Diencephalon (tissue), 1 donor: ENCODE measurements around the gene LRRIQ4. TPM values are rescaled to one million over a fixed set of nuclear protein-coding genes. Genes with fewer than 3 reads are reported as not detected.

Experiments used
- total RNA-seq: library from RNA; depleted of rRNA; stranded (reverse); fragments of >200 nt; gene quantifications from one replicate; pipeline ENCODE4 v1.2.3, GENCODE V29; 2014

LRRIQ4 gene
- 1.6 TPM for total RNA-seq

DNA sequence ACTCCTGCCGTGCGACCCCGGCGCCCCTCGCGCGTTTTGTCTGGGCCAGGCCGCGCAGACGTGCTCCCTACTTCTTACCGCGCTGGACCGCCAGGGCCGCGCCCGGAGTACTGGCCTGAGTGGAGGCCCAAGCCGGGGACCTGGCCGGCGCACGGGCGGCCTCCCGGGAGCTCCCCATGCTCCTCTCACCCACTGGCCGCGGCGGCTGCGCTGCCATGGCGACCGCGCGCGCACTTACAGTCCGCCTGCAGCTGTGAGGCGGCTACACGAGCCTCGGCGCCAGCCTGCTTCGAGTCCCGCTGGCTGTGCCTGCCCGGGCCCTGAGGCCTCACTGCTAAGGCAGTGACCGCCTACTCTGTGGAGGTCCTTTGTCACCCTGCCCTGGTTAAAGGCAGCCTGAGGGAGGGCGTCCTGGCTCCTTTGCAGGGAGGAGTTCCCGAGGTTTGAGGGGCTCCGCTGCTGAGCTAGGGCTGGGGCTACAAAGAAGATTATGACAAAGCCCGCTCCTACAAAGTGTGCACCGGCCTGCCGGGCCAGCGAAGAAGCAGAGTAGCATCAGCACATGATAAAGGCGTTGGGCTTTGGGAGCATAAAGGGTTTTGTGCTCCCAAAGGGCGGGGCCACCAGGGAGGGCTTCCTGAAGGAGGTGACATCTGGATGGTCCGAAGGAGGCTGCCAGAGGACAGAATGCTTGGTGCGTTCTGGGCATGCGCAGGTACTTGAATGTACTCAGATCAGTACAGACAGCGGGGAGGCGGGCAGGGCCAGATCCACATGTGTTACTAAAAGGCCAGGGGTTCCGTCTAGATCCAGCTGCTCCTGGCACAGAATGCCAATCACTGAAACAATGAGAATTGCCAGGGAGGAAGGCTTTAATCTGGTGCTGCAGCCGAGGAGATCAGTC is at the start of gene LRRIQ4, which contains the start of gene LRRC34:
Gene LRRIQ4 (plus strand): TSS at position 539 of the 904 bp plus-strand sequence. CDS start 9,052 bp downstream, outside the sequence.
Gene LRRC34 (minus strand): TSS at position 573 of the 904 bp plus-strand sequence. CDS start 356 bp downstream, at position 217.

DNA sequence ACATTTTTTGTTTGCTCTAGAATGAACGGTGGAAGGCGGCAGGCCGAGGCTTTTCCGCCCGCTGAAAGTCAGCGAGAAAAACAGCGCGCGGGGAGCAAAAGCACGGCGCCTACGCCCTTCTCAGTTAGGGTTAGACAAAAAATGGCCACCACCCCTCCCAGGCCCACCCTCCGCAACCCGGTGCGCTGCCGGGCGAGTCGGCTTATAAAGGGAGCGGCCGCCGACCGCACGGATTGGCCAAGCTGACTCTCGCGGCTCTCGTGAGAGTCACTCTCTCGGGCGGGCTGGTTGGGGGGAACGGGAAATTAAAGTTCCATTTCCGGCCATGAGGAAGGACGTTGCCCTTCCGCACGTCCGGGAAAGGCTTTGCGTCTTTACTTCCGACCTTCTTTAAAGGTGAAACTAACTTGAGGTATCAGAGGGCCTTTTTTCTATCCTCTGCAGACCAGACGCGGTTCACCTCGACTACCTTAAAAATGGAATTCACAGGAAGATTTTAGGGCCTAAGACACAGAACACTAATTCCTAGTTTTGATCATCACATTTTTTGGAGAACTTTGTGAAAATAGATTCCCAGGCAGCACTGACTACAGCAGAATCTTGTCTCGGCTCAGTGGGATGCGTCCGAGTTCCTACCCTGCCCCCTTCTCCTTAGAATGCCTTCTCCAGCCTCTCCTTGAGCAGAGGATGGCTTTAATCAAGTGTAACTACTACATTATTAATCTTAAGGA is 47.6 kb upstream of the LRRIQ4 start, which contains the start of gene TERC:
Gene TERC (minus strand): TSS at position 179 of the 731 bp plus-strand sequence.

GRCh38 chr3:169769287-169770181 is 43.1 kb upstream of the LRRIQ4 start, which contains the start of gene ACTRT3:
TSS of gene ACTRT3 (minus strand) at chr3:169769561. CDS start at chr3:169769520, 41 bp downstream.

DNA sequence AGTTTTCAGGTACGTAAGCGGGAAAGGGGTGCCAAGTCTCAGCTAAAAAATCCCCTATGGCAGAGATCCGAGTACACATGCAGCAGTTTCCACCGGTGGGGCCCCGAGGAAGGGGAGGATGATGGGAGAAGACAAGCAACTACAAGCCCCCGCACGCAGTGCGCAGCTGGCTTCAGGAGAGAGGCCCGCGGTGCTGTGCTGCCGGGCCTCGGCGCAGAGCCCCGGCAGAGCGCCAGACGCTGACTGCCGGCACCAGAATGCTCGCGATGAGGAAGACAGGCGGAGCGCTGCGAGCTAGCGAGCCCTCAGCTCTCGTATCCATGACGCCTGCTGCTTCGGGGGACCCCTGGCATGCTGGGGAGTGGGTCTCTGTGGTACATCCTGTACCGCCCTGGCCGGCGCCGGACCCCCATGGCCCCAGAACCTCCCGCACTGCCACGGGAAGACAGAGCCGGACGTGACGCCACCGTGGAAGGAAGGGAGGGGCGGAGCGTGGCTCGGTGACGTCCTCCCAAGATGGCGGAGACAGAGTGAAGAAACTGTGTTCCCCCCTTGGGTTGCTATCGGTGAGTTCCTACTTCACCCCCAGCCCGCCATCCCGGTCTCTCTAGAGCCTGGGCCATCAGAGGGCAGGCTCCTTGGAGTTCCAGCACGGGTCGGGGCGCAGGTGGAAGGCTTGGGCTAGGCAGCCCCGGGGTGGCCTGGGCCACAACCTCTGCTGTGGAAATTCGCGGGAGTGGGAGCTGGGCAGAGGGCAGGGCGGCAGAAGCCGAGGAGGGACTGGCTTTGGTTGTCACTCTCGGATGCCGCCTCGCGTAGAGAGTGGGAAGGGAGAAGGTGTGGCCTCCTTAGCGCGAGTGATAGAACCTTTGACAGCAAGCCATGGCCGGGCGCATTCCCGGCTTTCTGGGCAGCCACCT is 39.5 kb upstream of the LRRIQ4 start, which contains the start of gene MYNN:
Gene MYNN (plus strand): TSS at position 500 of the 920 bp plus-strand sequence. CDS start 900 bp downstream, outside the sequence.

GRCh38 chr3:169869484-169870220 is 57.0 kb downstream of the LRRIQ4 start, which contains the start of gene LRRC31:
TSS of gene LRRC31 (minus strand) at chr3:169869935. CDS start at chr3:169869807, 128 bp downstream.

Other genes starting within 250 kb of the LRRIQ4 start
- 8.3 TPM for gene MECOM, start 149.2 kb upstream of the LRRIQ4 start, total RNA-seq
- gene TERC, start 47.8 kb upstream of the LRRIQ4 start, total RNA-seq = 71.0 TPM
- gene ACTRT3, start 43.3 kb upstream of the LRRIQ4 start, total RNA-seq = 9.2 TPM
- 35.8 TPM for gene MYNN, start 39.5 kb upstream of the LRRIQ4 start, total RNA-seq
- 24.5 TPM for gene LRRC34, start within 50 bp of the LRRIQ4 start, total RNA-seq
- not detected for gene LRRC31, start 57.1 kb downstream of the LRRIQ4 start, total RNA-seq
- not detected for gene SAMD7, start 98.7 kb downstream of the LRRIQ4 start, total RNA-seq
- gene SEC62, start 153.9 kb downstream of the LRRIQ4 start, total RNA-seq = 144 TPM
- gene GPR160, start 225.1 kb downstream of the LRRIQ4 start, total RNA-seq = 5.3 TPM